HepG2 (cell line): ENCODE measurements around the gene RAB39A.

Experiments used
- AHR ChIP-seq: IDR thresholded peaks from 2 replicates; pipeline ENCODE4 v1.6.1; 2018; ENCODE audit warnings: missing genetic modification reagents, missing compliant biosample characterization
- CREM ChIP-seq, 2 experiments: sonication (generic) in 1 of 2; formaldehyde crosslinking in 1 of 2; IDR thresholded peaks; 2 replicates each; pipeline versions ENCODE4 v1.4.0 to v1.6.1; 2016 to 2020; ENCODE audit warnings: antibody characterized with exemption in 1 of 2, mild to moderate bottlenecking in 1 of 2, missing genetic modification reagents in 1 of 2
- KDM1A ChIP-seq: IDR thresholded peaks from 2 replicates; pipeline ENCODE4 v1.6.1; 2016; ENCODE audit warnings: missing compliant biosample characterization
- PREB ChIP-seq: sonication (generic); formaldehyde crosslinking; IDR thresholded peaks from 2 replicates; pipeline ENCODE4 v1.4.0; 2020; ENCODE audit warnings: missing genetic modification reagents
- ZBTB33 ChIP-seq: sonication (generic); formaldehyde crosslinking; IDR thresholded peaks from 2 replicates; pipeline ENCODE4 v1.4.0; 2020; ENCODE audit warnings: missing genetic modification reagents
- ZC3H4 ChIP-seq: sonication (generic); formaldehyde crosslinking; IDR thresholded peaks from 2 replicates; pipeline ENCODE4 v1.4.0; 2020; ENCODE audit warnings: missing genetic modification reagents, borderline replicate concordance

GRCh38 chr11:107929611-107930200 lies 1.5 kb downstream of the RAB39A start:
- TF ChIP-seq KDM1A (CRISPR knock-in tag) (no peak), CREM (IDR thresholded peaks at IDR 0.05) (no peak), CREM (CRISPR knock-in tag; IDR thresholded peaks at IDR 0.05) (no peak), AHR (no peak), ZC3H4 (CRISPR knock-in tag) (no peak), ZBTB33 (CRISPR knock-in tag) (no peak), PREB (CRISPR knock-in tag) (no peak)
